ENCODE measurements around the gene GPR34. TPM values are rescaled to one million over a fixed set of nuclear protein-coding genes. Genes with fewer than 3 reads are reported as not detected.

GPR34 gene
- total and polyA plus RNA-seq, 4 donors = 1.7 to 9.0 (median 4.3) TPM

DNA sequence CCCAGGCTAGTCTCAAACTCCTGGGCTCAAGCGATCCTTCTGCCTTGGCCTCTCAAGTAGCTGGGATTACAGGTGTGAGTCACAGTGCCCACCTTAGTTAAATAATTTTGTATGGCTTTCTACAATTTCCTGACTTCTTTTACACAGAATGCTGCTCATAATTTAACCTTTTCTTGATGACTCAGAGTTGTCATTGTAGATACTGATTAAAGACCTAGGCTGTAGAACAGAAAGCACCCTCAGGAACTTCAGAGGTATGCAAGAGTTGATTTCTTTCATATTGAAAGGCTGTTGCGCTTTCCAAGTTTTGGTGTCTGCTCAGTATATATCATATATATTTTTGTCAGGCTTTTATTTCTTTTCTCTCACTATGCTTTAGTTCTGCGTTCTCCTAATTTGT, 21.1 kb upstream of the GPR34 start:
- 98% methylated on average over 3 of the region's 3 CpGs for WGBS
- no peak for TF ChIP-seq NR2F2 (IDR thresholded peaks at IDR 0.05)
- no peak for TF ChIP-seq HNF4A (conservative IDR thresholded peaks at IDR 0.05)
- TF ChIP-seq, protein P1, sequence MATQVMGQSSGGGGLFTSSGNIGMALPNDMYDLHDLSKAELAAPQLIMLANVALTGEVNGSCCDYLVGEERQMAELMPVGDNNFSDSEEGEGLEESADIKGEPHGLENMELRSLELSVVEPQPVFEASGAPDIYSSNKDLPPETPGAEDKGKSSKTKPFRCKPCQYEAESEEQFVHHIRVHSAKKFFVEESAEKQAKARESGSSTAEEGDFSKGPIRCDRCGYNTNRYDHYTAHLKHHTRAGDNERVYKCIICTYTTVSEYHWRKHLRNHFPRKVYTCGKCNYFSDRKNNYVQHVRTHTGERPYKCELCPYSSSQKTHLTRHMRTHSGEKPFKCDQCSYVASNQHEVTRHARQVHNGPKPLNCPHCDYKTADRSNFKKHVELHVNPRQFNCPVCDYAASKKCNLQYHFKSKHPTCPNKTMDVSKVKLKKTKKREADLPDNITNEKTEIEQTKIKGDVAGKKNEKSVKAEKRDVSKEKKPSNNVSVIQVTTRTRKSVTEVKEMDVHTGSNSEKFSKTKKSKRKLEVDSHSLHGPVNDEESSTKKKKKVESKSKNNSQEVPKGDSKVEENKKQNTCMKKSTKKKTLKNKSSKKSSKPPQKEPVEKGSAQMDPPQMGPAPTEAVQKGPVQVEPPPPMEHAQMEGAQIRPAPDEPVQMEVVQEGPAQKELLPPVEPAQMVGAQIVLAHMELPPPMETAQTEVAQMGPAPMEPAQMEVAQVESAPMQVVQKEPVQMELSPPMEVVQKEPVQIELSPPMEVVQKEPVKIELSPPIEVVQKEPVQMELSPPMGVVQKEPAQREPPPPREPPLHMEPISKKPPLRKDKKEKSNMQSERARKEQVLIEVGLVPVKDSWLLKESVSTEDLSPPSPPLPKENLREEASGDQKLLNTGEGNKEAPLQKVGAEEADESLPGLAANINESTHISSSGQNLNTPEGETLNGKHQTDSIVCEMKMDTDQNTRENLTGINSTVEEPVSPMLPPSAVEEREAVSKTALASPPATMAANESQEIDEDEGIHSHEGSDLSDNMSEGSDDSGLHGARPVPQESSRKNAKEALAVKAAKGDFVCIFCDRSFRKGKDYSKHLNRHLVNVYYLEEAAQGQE (IDR thresholded peaks at IDR 0.05) = no peak
- TF ChIP-seq FOXA2 (IDR thresholded peaks at IDR 0.05) = no peak
- TF ChIP-seq, protein P2, sequence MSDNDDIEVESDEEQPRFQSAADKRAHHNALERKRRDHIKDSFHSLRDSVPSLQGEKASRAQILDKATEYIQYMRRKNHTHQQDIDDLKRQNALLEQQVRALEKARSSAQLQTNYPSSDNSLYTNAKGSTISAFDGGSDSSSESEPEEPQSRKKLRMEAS (IDR thresholded peaks at IDR 0.05) = no peak

GRCh38 chrX:41670112-41670511, 18.7 kb upstream of the GPR34 start:
- Histone ChIP-seq H3K4me3 (ENCODE audit: low read depth in 1 of 3, low read length in 3 of 3) (no peak overlapping the region), H3K36me3 (ENCODE audit: control insufficient read depth in 4 of 4, insufficient read depth in 3 of 4, low read depth in 1 of 4, low read length in 3 of 4) (no peaks in the 10 kb centered on the region), H3K27ac (ENCODE audit: low read depth in 1 of 2, low read length in 2 of 2) (no peak overlapping the region), H3K9me3 (ENCODE audit: control insufficient read depth in 4 of 4, low read length in 3 of 4) (no peaks in the 10 kb centered on the region), H3K4me1 (ENCODE audit: control insufficient read depth in 4 of 4, insufficient read depth in 4 of 4, low read length in 3 of 4) (peaks cover 0 to 3% (median 0%) of the 10 kb centered on the region in 4 donors), H3K9ac (ENCODE audit: low read depth in 1 of 2, low read length in 2 of 2) (no peak overlapping the region), H3K27me3 (ENCODE audit: control insufficient read depth in 4 of 4, insufficient read depth in 4 of 4, low read length in 3 of 4) (no peaks in the 10 kb centered on the region)
- no peak for DNase-seq (ENCODE audit: low spot score)
- TF ChIP-seq HNF4G (IDR thresholded peaks at IDR 0.05) (no peak), YY1 (IDR thresholded peaks at IDR 0.05) (no peak), TAF1 (conservative IDR thresholded peaks at IDR 0.05) (no peak), SP1 (IDR thresholded peaks at IDR 0.05) (no peak), RAD21 (IDR thresholded peaks at IDR 0.05) (no peak), JUND (IDR thresholded peaks at IDR 0.05) (no peak), FOXA2 (IDR thresholded peaks at IDR 0.05) (no peak), EGR1 (IDR thresholded peaks at IDR 0.05; ENCODE audit: low read depth in 2 of 2) (no peak), ATF3 (IDR thresholded peaks at IDR 0.05) (no peak), HNF4A (conservative IDR thresholded peaks at IDR 0.05) (no peak), ZBTB33 (IDR thresholded peaks at IDR 0.05) (no peak), GABPA (IDR thresholded peaks at IDR 0.05 in 1 of 2, conservative IDR thresholded peaks at IDR 0.05 in 1 of 2) (no peak), FOXA1 (IDR thresholded peaks at IDR 0.05) (no peak), CTCF (IDR thresholded peaks at IDR 0.05; ENCODE audit: low read depth, low read length, missing input control) (no peak)
- TF ChIP-seq, protein P1 (IDR thresholded peaks at IDR 0.05) = no peak
- TF ChIP-seq, protein P2 (IDR thresholded peaks at IDR 0.05) = no peak

More for the DNA sequence above, 21.1 kb upstream of the GPR34 start:
- H3K27ac ChIP-seq (ENCODE audit: low read depth in 1 of 2, low read length in 2 of 2) = no peak overlapping the region
- peaks cover 0 to 3% (median 0%) of the 10 kb centered on the region in 4 donors for H3K4me1 ChIP-seq (ENCODE audit: control insufficient read depth in 4 of 4, insufficient read depth in 4 of 4, low read length in 3 of 4)
- no peak overlapping the region for H3K4me3 ChIP-seq (ENCODE audit: low read depth in 1 of 3, low read length in 3 of 3)
- no peaks in the 10 kb centered on the region for H3K27me3 ChIP-seq (ENCODE audit: control insufficient read depth in 4 of 4, insufficient read depth in 4 of 4, low read length in 3 of 4)
- no peaks in the 10 kb centered on the region for H3K9me3 ChIP-seq (ENCODE audit: control insufficient read depth in 4 of 4, low read length in 3 of 4)
- DNase-seq (ENCODE audit: low spot score) = no peak
- H3K9ac ChIP-seq (ENCODE audit: low read depth in 1 of 2, low read length in 2 of 2) = no peak overlapping the region
- H3K36me3 ChIP-seq (ENCODE audit: control insufficient read depth in 4 of 4, insufficient read depth in 3 of 4, low read depth in 1 of 4, low read length in 3 of 4) = peaks cover 0 to 2% (median 0%) of the 10 kb centered on the region in 4 donors

All from liver (tissue), 9 donors.